ENCODE measurements around the gene ATP9A. TPM values are rescaled to one million over a fixed set of nuclear protein-coding genes. Genes with fewer than 3 reads are reported as not detected.

ATP9A gene
- total RNA-seq, 4 donors from 2014 or later = 17.6 to 28.2 (median 19.5) TPM

DNA sequence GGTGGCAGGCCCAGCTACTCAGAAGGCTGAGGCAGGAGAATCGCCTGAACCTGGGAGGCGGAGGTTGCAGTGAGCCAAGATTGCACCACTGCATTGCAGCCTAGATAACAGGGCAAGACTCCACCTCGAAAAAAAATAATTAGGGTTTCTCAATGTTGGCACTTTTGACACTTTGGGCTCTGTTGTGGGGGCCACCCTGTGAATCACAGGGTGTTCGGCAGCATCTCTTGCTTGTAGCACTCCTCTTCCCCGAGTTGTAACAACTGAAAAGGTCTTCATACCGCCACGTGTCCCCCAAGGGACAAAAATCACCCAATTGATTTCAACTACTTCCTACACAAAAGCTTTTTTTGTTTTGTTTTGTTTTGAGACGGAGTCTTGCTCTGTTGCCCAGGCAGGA is 172.4 kb downstream of the ATP9A start:
- TF ChIP-seq, protein P1, sequence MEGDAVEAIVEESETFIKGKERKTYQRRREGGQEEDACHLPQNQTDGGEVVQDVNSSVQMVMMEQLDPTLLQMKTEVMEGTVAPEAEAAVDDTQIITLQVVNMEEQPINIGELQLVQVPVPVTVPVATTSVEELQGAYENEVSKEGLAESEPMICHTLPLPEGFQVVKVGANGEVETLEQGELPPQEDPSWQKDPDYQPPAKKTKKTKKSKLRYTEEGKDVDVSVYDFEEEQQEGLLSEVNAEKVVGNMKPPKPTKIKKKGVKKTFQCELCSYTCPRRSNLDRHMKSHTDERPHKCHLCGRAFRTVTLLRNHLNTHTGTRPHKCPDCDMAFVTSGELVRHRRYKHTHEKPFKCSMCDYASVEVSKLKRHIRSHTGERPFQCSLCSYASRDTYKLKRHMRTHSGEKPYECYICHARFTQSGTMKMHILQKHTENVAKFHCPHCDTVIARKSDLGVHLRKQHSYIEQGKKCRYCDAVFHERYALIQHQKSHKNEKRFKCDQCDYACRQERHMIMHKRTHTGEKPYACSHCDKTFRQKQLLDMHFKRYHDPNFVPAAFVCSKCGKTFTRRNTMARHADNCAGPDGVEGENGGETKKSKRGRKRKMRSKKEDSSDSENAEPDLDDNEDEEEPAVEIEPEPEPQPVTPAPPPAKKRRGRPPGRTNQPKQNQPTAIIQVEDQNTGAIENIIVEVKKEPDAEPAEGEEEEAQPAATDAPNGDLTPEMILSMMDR (IDR thresholded peaks at IDR 0.05) = no peak
- TF ChIP-seq POLR2A (IDR thresholded peaks at IDR 0.05) = no peak
- peak overlapping the region in 2 of 4 donors; percentile 21 to 63 for H3K27ac ChIP-seq
- intact Hi-C loops (cut with DNase I) = loop anchor here (5.0 kb wide), 1 partner anchor 208 kb away; no protein-coding TSS in a partner anchor
- H3K36me3 ChIP-seq = peaks cover 0 to 28% (median under 1%) of the 10 kb centered on the region in 3 donors
- 84% methylated on average over 7 to 8 of the region's 8 CpGs for WGBS, 2 donors
- no peak overlapping the region for H3K4me3 ChIP-seq
- peaks cover 0 to 25% (median 15%) of the 10 kb centered on the region in 3 donors for H3K4me1 ChIP-seq
- no peaks in the 10 kb centered on the region for H3K9me3 ChIP-seq
- DNase-seq = no peak
- H3K27me3 ChIP-seq = no peaks in the 10 kb centered on the region

DNA sequence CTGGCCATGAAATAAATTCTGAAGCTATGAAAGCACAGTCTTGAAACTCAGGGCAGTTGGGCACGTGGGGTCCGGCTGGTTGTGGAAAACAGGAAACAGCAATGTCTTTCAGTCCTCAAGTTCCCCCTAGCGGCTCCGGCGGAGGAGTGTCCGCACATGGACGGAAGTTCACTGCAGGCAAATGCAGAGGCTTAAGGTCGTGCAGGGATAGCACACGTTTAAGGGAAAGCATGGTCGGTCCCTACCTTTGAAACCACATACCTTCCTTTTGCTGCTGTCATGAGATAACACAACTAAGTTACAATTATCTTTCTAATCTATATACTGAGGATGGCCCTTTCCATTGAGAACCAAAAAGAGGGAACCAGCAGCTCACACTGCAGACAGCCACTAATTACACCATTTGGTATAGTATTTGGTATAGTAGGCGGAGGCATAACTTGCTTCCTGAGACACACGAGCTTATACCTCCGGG is 173.1 kb downstream of the ATP9A start:
- TF ChIP-seq, protein P1 (IDR thresholded peaks at IDR 0.05) = peak; percentile 85 to 93 (median 86)
- TF ChIP-seq POLR2A (IDR thresholded peaks at IDR 0.05) = no peak
- Histone ChIP-seq H3K27me3 (no peaks in the 10 kb centered on the region), H3K4me1 (peaks cover 0 to 25% (median 15%) of the 10 kb centered on the region in 3 donors), H3K36me3 (peaks cover 0 to 23% (median 0%) of the 10 kb centered on the region in 3 donors), H3K27ac (peak overlapping the region in 3 of 4 donors; percentile 21 to 63 (median 44)), H3K9me3 (no peaks in the 10 kb centered on the region), H3K4me3 (no peak overlapping the region)
- WGBS, 2 donors = 6% methylated on average over 10 to 13 of the region's 13 CpGs
- intact Hi-C loops (cut with DNase I) = loop anchor here (5.0 kb wide), 1 partner anchor 208 kb away; no protein-coding TSS in a partner anchor
- peak; percentile 46 for DNase-seq

DNA sequence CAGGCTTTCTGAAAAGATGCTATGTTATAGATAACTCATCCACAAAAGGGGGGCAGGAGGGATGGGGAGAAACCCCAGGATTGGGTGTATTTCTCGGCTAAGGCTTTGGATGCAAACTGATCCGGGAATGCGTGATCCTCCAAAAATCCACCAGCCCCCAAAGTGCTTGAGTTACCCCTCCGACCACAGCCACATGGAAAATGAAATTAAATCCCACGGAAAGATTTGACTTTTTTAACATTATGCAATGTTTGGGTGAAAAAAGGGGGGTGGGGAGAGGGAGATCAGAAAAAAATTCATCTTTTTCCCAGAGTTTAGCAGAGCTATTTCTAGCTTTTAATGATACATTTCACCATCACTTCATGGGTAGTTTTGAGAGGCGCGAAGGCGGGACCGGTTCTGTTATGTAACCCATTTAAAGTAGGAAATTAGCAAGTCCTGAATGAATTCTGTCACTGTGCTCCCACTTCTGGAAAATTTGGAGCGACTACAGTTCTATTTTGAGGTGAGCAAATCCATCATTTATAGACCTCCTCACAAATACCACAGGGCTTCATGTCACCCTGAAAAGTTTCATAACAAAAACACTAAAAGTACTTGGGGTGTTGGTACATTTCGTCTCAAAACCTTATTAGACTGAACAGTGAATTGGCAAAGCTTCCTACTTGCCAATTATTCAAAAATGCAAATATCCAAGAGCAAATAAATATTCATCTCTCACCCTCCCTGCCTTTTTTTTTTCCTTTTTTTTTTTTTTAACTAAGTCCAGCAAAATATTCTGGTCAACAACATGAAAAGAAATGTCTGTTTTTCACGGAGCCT is 173.7 kb downstream of the ATP9A start:
- H3K27me3 ChIP-seq = no peaks in the 10 kb centered on the region
- TF ChIP-seq, protein P1 (IDR thresholded peaks at IDR 0.05) = no peak
- TF ChIP-seq POLR2A (IDR thresholded peaks at IDR 0.05) = no peak
- WGBS, 2 donors = 48 to 49% methylated on average over 12 of the region's 12 CpGs
- H3K4me3 ChIP-seq = no peak overlapping the region
- DNase-seq = no peak
- intact Hi-C loops (cut with DNase I) = loop anchor here (5.0 kb wide), 1 partner anchor 207 kb away; no protein-coding TSS in a partner anchor
- peaks cover 0 to 17% (median 0%) of the 10 kb centered on the region in 3 donors for H3K36me3 ChIP-seq
- H3K4me1 ChIP-seq = peaks cover 0 to 25% (median 15%) of the 10 kb centered on the region in 3 donors
- H3K9me3 ChIP-seq = no peaks in the 10 kb centered on the region
- peak overlapping the region in 3 of 4 donors; percentile 21 to 63 (median 44) for H3K27ac ChIP-seq

DNA sequence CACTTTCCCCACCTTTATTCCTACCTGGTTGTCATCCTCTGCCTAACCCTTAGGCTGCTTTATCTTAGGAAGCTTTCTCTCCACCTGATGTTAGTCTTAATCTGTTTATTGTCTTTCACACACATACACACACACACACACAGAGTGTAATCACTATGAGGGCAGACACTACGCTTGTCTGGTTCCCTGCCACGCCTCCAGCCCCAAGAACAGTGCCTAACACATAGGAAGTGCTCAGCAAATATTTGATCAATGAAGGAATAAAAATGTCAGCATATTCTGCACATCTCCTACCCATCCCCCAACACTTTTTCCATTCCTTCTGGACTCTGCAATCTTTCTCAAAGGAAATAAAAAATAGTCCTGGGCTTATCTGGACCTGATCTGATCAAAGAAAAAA is 174.6 kb downstream of the ATP9A start:
- intact Hi-C loops (cut with DNase I) = no loop called here

More for the DNA sequence above, 174.6 kb downstream of the ATP9A start:
- 100% methylated on average over 2 of the region's 2 CpGs; no CpG with 5 or more reads in 1 of the 2 donors for WGBS, 2 donors
- Histone ChIP-seq H3K27me3 (no peaks in the 10 kb centered on the region), H3K9me3 (no peaks in the 10 kb centered on the region), H3K4me1 (peaks cover 0 to 25% (median 15%) of the 10 kb centered on the region in 3 donors), H3K4me3 (no peak overlapping the region), H3K27ac (peak overlapping the region in 2 of 4 donors; percentile 44 to 63), H3K36me3 (peaks cover 0 to 10% (median 0%) of the 10 kb centered on the region in 3 donors)
- TF ChIP-seq, protein P1 (IDR thresholded peaks at IDR 0.05) = no peak
- no peak for TF ChIP-seq POLR2A (IDR thresholded peaks at IDR 0.05)
- DNase-seq = no peak
